PC-9 (cell line): ENCODE measurements around the gene HSPA12A. TPM values are rescaled to one million over a fixed set of nuclear protein-coding genes. Genes with fewer than 3 reads are reported as not detected.

Source experiments
- BruUV-seq: library from RNA; stranded (reverse); fragments of 400-500 nt; replicated peaks from 2 replicates; lab custom pipeline; 2021; lab: Mats Ljungman, UMichigan
- CTCF ChIA-PET: fragments of 300-600 bp; sonication (Branson Sonifier 250); formaldehyde crosslinking; loops from one replicate; lab custom pipeline; 2022; ENCODE audit warnings: antibody characterized with exemption; lab: Charles Lee
- POLR2A ChIA-PET: fragments of 300-600 bp; sonication (Branson Sonifier 250); formaldehyde crosslinking; loops from one replicate; lab custom pipeline; 2022; ENCODE audit warnings: antibody characterized with exemption; ENCODE audit not compliant: unreplicated experiment; lab: Charles Lee
- DNase-seq, 2 experiments: peaks; one replicate each; pipeline versions ENCODE4 v3.0.0 to v3.0.0-alpha.2; 2015 to 2022; ENCODE audit warnings: mixed read lengths in 1 of 2
- H2AFZ ChIP-seq: fragments of 200-600 bp; sonication (generic); 2 replicates; pipeline ENCODE4 v1.8.1; 2017; ENCODE audit warnings: antibody characterized with exemption
- H3F3A ChIP-seq: fragments of 200-600 bp; sonication (generic); 2 replicates; pipeline ENCODE4 v1.8.1; 2017; ENCODE audit warnings: antibody characterized with exemption, mild to moderate bottlenecking, low read depth; ENCODE audit not compliant: insufficient read depth
- H3K27ac ChIP-seq: fragments of 200-600 bp; sonication (generic); 2 replicates; pipeline ENCODE4 v1.6.1; 2016; ENCODE audit warnings: mixed run types
- H3K27me3 ChIP-seq: fragments of 200-600 bp; sonication (generic); 2 replicates; pipeline ENCODE4 v1.6.1; 2016; ENCODE audit warnings: low read depth, mixed run types; ENCODE audit not compliant: insufficient read depth
- H3K36me3 ChIP-seq: fragments of 200-600 bp; sonication (generic); 2 replicates; pipeline ENCODE4 v1.6.1; 2016; ENCODE audit warnings: low read depth, mixed run types
- H3K4me1 ChIP-seq: fragments of 200-600 bp; sonication (generic); replicated peaks from 2 replicates; pipeline ENCODE4 v1.6.1; 2016; ENCODE audit warnings: mixed run types; ENCODE audit not compliant: insufficient read depth
- H3K4me2 ChIP-seq: fragments of 200-600 bp; sonication (generic); 2 replicates; pipeline ENCODE4 v1.6.1; 2017; ENCODE audit warnings: mixed run types
- H3K4me3 ChIP-seq: fragments of 200-600 bp; sonication (generic); 2 replicates; pipeline ENCODE4 v1.6.1; 2016; ENCODE audit warnings: mixed run types
- H3K79me2 ChIP-seq: fragments of 200-600 bp; sonication (generic); 2 replicates; pipeline ENCODE4 v1.6.1; 2017; ENCODE audit warnings: low read depth, mixed run types
- H3K9me2 ChIP-seq: fragments of 200-600 bp; sonication (generic); 2 replicates; pipeline ENCODE4 v1.8.1; 2017; ENCODE audit warnings: mild to moderate bottlenecking; ENCODE audit not compliant: insufficient read depth
- H3K9me3 ChIP-seq: fragments of 200-600 bp; sonication (generic); 2 replicates; pipeline ENCODE4 v1.8.1; 2016; ENCODE audit warnings: low read depth; ENCODE audit not compliant: insufficient read depth
- H4K20me1 ChIP-seq: fragments of 200-600 bp; sonication (generic); 2 replicates; pipeline ENCODE4 v1.8.1; 2017; ENCODE audit not compliant: insufficient read depth
- CTCF ChIP-seq: fragments of 200-600 bp; sonication (generic); conservative IDR thresholded peaks from 2 replicates; pipeline ENCODE4 v1.6.1; 2017; ENCODE audit warnings: mixed run types, antibody characterized with exemption, mild to moderate bottlenecking, moderate library complexity
- EZH2 ChIP-seq: fragments of 200-600 bp; sonication (generic); IDR thresholded peaks from 2 replicates; pipeline ENCODE4 v1.8.0; 2017; ENCODE audit warnings: antibody characterized with exemption, low read depth
- intact Hi-C: fragments of 100-400 bp; cut with micrococcal nuclease; formaldehyde crosslinking; loops from one replicate; pipeline ENCODE4 v1.10.0; 2022; ENCODE audit not compliant: unreplicated experiment
- total RNA-seq: library from RNA; stranded (reverse); gene quantifications from 2 replicates; pipeline ENCODE4 v1.2.3, GENCODE V29; 2021

Gene HSPA12A
- total RNA-seq, 1 experiment from 2014 or later: 12.1 TPM

- Histone ChIP-seq H3K4me2 (no peak overlapping the region), H2AFZ (no peak overlapping the region), H3K4me1 (no peaks in the 10 kb centered on the region), H3K9me3 (no peaks in the 10 kb centered on the region), H3K36me3 (no peaks in the 10 kb centered on the region), H3K27me3 (no peaks in the 10 kb centered on the region), H3K27ac (no peak overlapping the region), H3K9me2 (no peaks in the 10 kb centered on the region), H3K79me2 (no peaks in the 10 kb centered on the region), H4K20me1 (no peaks in the 10 kb centered on the region), H3F3A (no peaks in the 10 kb centered on the region), H3K4me3 (no peak overlapping the region)
- POLR2A ChIA-PET: interaction anchor here (0.7 kb wide), 1 partner anchor 58 kb away, joined by 3 read pairs; no protein-coding TSS in a partner anchor
- BruUV-seq: no TSS peak
- intact Hi-C loops: no loop called here
- no peak for DNase-seq
- TF ChIP-seq CTCF: no peak
- TF ChIP-seq EZH2: no peak
- CTCF ChIA-PET: interaction anchor here (0.6 kb wide), 1 partner anchor 467 kb away, joined by 3 read pairs; no protein-coding TSS in a partner anchor
These were observed 13.8 kb downstream of the HSPA12A start for GRCh38 chr10:116728526-116729096.

DNA sequence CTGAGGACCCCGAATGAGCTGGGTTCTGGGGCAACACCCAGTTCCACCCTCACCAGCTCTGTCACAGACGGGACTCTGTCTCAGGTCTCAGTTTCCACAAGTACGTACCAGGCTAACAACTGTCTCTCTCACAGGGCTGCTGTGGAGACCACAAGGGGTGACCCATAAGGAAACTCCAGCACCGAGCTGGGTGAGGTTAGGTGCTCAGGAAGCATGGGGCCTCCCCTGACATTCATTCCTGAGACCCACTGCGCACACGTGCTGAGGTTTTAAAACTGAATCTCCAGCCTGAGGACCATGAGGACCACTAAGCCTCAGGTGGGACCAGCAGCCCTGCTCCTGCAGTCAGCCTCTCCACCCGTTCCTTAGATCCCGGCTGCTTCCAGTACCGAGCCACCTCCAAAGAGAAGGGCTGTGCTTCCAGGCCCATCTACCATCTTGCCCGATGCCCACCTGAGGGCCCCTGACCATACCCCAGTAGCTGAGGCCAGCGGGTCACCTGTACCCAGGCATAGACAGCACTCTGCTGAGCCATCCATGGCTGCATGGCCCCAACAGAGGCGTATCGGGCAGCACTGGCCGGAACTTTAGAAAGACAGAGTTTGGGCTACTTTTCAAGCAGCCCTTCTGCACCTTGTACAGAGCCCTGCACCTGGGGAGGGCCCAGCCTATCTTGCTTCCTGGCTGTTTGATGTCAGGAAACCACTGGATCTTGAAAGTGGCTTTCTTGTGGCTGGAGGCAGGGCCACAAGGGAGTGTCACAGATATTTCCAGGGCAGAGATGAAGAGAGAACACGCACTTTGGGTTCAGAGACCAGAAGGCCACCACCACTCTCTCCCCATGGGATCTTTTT lies 18.7 kb downstream of the HSPA12A start:
- ChIA-PET POLR2A (no interaction called here), CTCF (interaction anchor here (0.5 kb wide), 1 partner anchor 42 kb away, joined by 11 read pairs; no protein-coding TSS in a partner anchor)
- H4K20me1 ChIP-seq: no peaks in the 10 kb centered on the region
- H3K4me1 ChIP-seq: no peaks in the 10 kb centered on the region
- no peaks in the 10 kb centered on the region for H3K9me2 ChIP-seq
- intact Hi-C loops: no loop called here
- H3K36me3 ChIP-seq: no peaks in the 10 kb centered on the region
- DNase-seq: no peak
- TF ChIP-seq EZH2 (no peak), CTCF (no peak)
- H3K79me2 ChIP-seq: no peaks in the 10 kb centered on the region
- no peak overlapping the region for H3K27ac ChIP-seq
- BruUV-seq: no TSS peak
- H3K9me3 ChIP-seq: no peaks in the 10 kb centered on the region
- H3K27me3 ChIP-seq: no peaks in the 10 kb centered on the region
- H3K4me3 ChIP-seq: no peak overlapping the region
- no peaks in the 10 kb centered on the region for H3F3A ChIP-seq
- H3K4me2 ChIP-seq: no peak overlapping the region
- H2AFZ ChIP-seq: no peak overlapping the region

DNA sequence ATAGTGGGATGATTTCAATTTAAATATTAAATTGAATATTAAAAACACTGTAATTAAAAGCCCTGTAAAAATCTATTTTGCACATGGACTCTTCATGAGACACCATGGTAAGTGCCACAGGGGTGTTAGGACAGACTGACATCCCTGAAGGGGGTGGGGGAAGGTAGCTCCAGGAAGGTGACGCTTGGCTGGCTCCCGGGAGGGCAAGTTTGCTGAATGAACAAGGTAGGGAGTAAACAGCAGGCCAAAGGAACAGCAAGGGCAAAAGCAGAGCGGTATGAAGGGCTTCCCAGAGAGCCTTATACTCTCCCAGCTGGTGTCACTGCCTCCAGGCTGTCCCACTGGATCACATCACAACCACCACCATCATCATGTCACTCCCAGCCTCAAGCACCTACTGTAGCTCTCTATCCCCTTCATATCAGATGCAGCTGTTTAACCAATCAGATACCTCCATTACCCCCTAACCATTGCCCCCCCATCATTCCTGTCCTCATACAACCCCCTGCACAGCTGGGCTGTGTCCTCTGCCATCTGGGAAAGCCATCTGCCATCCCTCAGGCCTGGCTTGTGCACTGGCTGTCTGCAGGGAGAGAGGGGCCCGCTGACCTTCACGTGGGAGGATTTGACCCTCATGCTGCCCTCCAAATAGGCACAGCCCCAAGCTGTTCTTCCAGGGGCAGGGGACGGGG lies 19.5 kb downstream of the HSPA12A start:
- H2AFZ ChIP-seq: no peak overlapping the region
- H3K9me3 ChIP-seq: no peaks in the 10 kb centered on the region
- no peaks in the 10 kb centered on the region for H3K79me2 ChIP-seq
- no peak overlapping the region for H3K4me2 ChIP-seq
- H3K27me3 ChIP-seq: no peaks in the 10 kb centered on the region
- BruUV-seq: no TSS peak
- H3K9me2 ChIP-seq: no peaks in the 10 kb centered on the region
- H3F3A ChIP-seq: no peaks in the 10 kb centered on the region
- no peak for DNase-seq
- ChIA-PET POLR2A (no interaction called here), CTCF (interaction anchor here (0.5 kb wide), 1 partner anchor 41 kb away, joined by 11 read pairs; no protein-coding TSS in a partner anchor)
- H3K27ac ChIP-seq: no peak overlapping the region
- no peaks in the 10 kb centered on the region for H4K20me1 ChIP-seq
- no peak overlapping the region for H3K4me3 ChIP-seq
- intact Hi-C loops: no loop called here
- TF ChIP-seq EZH2 (no peak), CTCF (no peak)
- no peaks in the 10 kb centered on the region for H3K36me3 ChIP-seq
- H3K4me1 ChIP-seq: no peaks in the 10 kb centered on the region
